ENCODE measurements around the gene SAMD10. TPM values are rescaled to one million over a fixed set of nuclear protein-coding genes. Genes with fewer than 3 reads are reported as not detected.

The SAMD10 gene
- total and polyA plus RNA-seq, 2 of the 8 experiments (the other 6 are each of a cell fraction or from before 2014, with no cell fraction given): 3.0 to 5.2 TPM

GRCh38 chr20:63964412-63964811 is 15.0 kb downstream of the SAMD10 start (continued):
- no peak for TF ChIP-seq USF2 (IDR thresholded peaks at IDR 0.05; ENCODE audit: low read length)
- no peak for TF ChIP-seq YY1 (IDR thresholded peaks at IDR 0.05; ENCODE audit: low read depth, low read length)
- no peak for TF ChIP-seq EZH2 (IDR thresholded peaks at IDR 0.05; ENCODE audit: low read depth, low read length, severe bottlenecking)
- TF ChIP-seq EP300 (IDR thresholded peaks at IDR 0.05; ENCODE audit: borderline replicate concordance in 1 of 2, low read depth in 2 of 2, low read length in 2 of 2): no peak

Data from H1 (cell line).